ENCODE data around the gene CCDC91. TPM values are rescaled to one million over a fixed set of nuclear protein-coding genes. Genes with fewer than 3 reads are reported as not detected.

The CCDC91 gene
- total and polyA plus RNA-seq, 2 of the 4 experiments (the other 2 are of a cell fraction), result 8.6 to 14.7 TPM

DNA sequence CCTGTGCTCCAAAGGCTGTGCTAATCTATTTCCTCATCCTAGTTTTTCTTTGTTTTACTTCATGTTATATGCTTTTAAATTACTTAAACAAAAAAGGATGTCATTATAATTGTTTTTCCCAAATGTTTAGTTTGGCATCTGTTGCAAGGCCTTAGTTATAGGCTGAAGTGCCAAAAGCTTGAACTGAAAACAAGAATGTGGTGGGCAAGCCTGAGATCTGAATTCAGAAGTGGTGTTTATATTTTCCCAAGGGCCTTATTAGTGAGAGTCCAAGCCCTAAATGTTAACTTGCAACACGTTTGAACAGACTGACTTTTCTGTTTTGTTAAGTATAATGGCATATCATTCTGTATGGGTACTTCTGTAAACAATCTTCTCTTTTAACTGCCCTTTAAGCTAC, 326.8 kb downstream of the CCDC91 start:
- Histone ChIP-seq H2AK5ac (ENCODE audit: low read depth, low read length) (no peak overlapping the region), H3K4me3 (ENCODE audit: insufficient read depth, low read depth, low read length) (no peak overlapping the region), H3K9ac (ENCODE audit: low read depth, low read length) (no peak overlapping the region), H2BK20ac (ENCODE audit: low read depth, low read length) (no peak overlapping the region), H3K23ac (ENCODE audit: low read depth, low read length) (no peak overlapping the region), H2AFZ (replicated peaks; ENCODE audit: low read length, poor library complexity) (no peak overlapping the region), H4K20me1 (ENCODE audit: insufficient read depth, low read length) (no peaks in the 10 kb centered on the region), H2BK5ac (ENCODE audit: low read depth, low read length, poor library complexity, severe bottlenecking) (no peak overlapping the region), H3K79me1 (ENCODE audit: low read depth in 1 of 2, low read length in 2 of 2) (no peaks in the 10 kb centered on the region), H3K36me3 (ENCODE audit: control insufficient read depth, insufficient read depth, low read length) (no peaks in the 10 kb centered on the region), H2BK15ac (ENCODE audit: low read depth, low read length) (no peak overlapping the region), H3K9me3 (ENCODE audit: control insufficient read depth, insufficient read depth, low read length) (no peaks in the 10 kb centered on the region), H3K18ac (ENCODE audit: low read depth, low read length) (no peak overlapping the region), H3K27me3 (ENCODE audit: control insufficient read depth, insufficient read depth, low read length) (no peaks in the 10 kb centered on the region), H3K9me1 (ENCODE audit: insufficient read depth, low read length) (no peaks in the 10 kb centered on the region), H3K27ac (ENCODE audit: insufficient read depth, low read length) (no peak overlapping the region), H2AK9ac (replicated peaks; ENCODE audit: low read depth, low read length, poor library complexity) (no peak overlapping the region), H3K56ac (ENCODE audit: extremely low read depth, insufficient read depth, low read length) (no peak overlapping the region), H3K4me1 (ENCODE audit: control insufficient read depth, insufficient read depth, low read length) (no peaks in the 10 kb centered on the region), H3K4me2 (ENCODE audit: low read depth, low read length) (no peak overlapping the region), H2BK120ac (ENCODE audit: low read depth, low read length) (no peak overlapping the region), H4K8ac (ENCODE audit: low read depth in 2 of 2, low read length in 2 of 2) (no peak overlapping the region), H3K4ac (ENCODE audit: low read depth, low read length) (no peak overlapping the region), H3K14ac (replicated peaks; ENCODE audit: low read depth, low read length) (no peak overlapping the region), H4K5ac (ENCODE audit: low read depth, low read length) (no peak overlapping the region), H4K91ac (ENCODE audit: insufficient read depth, low read depth, low read length) (no peak overlapping the region)
- dilution Hi-C loops (cut with HindIII; ENCODE audit: low sequenced_read_pairs, unreplicated experiment) (no loop called here), in situ Hi-C loops (cut with MboI; ENCODE audit: low sequenced_read_pairs) (no loop called here), intact Hi-C loops (cut with micrococcal nuclease) (no loop called here)
- POLR2A ChIA-PET (ENCODE audit: unreplicated experiment), result no interaction called here
- ATAC-seq (ENCODE audit: low read depth) (peak; percentile 11; the same call in 1 of the 2 replicates), DNase-seq (no peak)
- CTCF ChIA-PET, result interaction anchor here (1.1 kb wide), 1 partner anchor 10 kb away, joined by 3 read pairs; no protein-coding TSS in a partner anchor
- TF ChIP-seq POLR2A (IDR thresholded peaks at IDR 0.05; ENCODE audit: low read depth, low read length), result no peak
- no peak for TF ChIP-seq SMC3 (IDR thresholded peaks at IDR 0.05; ENCODE audit: low read depth, low read length)
- TF ChIP-seq FOS (IDR thresholded peaks at IDR 0.05; ENCODE audit: low read depth, low read length), result no peak
- no peak for TF ChIP-seq BHLHE40 (IDR thresholded peaks at IDR 0.05; ENCODE audit: low read depth, low read length)
- TF ChIP-seq, protein P1, sequence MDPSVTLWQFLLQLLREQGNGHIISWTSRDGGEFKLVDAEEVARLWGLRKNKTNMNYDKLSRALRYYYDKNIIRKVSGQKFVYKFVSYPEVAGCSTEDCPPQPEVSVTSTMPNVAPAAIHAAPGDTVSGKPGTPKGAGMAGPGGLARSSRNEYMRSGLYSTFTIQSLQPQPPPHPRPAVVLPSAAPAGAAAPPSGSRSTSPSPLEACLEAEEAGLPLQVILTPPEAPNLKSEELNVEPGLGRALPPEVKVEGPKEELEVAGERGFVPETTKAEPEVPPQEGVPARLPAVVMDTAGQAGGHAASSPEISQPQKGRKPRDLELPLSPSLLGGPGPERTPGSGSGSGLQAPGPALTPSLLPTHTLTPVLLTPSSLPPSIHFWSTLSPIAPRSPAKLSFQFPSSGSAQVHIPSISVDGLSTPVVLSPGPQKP (IDR thresholded peaks at IDR 0.05; ENCODE audit: borderline replicate concordance, low read depth, low read length), result no peak
- TF ChIP-seq NFE2L2 (IDR thresholded peaks at IDR 0.05; ENCODE audit: low read depth, low read length), result no peak
- TF ChIP-seq MAFK (IDR thresholded peaks at IDR 0.05; ENCODE audit: low read depth, low read length), result no peak
- TF ChIP-seq RAD21 (IDR thresholded peaks at IDR 0.05; ENCODE audit: low read length), result no peak
- TF ChIP-seq RCOR1 (IDR thresholded peaks at IDR 0.05; ENCODE audit: insufficient replicate concordance, low read length), result no peak
- no peak for TF ChIP-seq CHD1 (IDR thresholded peaks at IDR 0.05; ENCODE audit: low read depth, low read length)
- TF ChIP-seq, protein P2, sequence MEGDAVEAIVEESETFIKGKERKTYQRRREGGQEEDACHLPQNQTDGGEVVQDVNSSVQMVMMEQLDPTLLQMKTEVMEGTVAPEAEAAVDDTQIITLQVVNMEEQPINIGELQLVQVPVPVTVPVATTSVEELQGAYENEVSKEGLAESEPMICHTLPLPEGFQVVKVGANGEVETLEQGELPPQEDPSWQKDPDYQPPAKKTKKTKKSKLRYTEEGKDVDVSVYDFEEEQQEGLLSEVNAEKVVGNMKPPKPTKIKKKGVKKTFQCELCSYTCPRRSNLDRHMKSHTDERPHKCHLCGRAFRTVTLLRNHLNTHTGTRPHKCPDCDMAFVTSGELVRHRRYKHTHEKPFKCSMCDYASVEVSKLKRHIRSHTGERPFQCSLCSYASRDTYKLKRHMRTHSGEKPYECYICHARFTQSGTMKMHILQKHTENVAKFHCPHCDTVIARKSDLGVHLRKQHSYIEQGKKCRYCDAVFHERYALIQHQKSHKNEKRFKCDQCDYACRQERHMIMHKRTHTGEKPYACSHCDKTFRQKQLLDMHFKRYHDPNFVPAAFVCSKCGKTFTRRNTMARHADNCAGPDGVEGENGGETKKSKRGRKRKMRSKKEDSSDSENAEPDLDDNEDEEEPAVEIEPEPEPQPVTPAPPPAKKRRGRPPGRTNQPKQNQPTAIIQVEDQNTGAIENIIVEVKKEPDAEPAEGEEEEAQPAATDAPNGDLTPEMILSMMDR (conservative IDR thresholded peaks at IDR 0.05; ENCODE audit: low read depth, low read length), result no peak
- TF ChIP-seq MXI1 (IDR thresholded peaks at IDR 0.05; ENCODE audit: borderline replicate concordance, low read depth, low read length), result no peak
- TF ChIP-seq, protein P3, sequence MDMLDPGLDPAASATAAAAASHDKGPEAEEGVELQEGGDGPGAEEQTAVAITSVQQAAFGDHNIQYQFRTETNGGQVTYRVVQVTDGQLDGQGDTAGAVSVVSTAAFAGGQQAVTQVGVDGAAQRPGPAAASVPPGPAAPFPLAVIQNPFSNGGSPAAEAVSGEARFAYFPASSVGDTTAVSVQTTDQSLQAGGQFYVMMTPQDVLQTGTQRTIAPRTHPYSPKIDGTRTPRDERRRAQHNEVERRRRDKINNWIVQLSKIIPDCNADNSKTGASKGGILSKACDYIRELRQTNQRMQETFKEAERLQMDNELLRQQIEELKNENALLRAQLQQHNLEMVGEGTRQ (IDR thresholded peaks at IDR 0.05; ENCODE audit: low read depth, low read length), result no peak
- no peak for TF ChIP-seq RFX5 (IDR thresholded peaks at IDR 0.05; ENCODE audit: low read depth, low read length)
- TF ChIP-seq MAZ (IDR thresholded peaks at IDR 0.05; ENCODE audit: borderline replicate concordance, low read depth, low read length), result no peak
- no peak for TF ChIP-seq CEBPB (IDR thresholded peaks at IDR 0.05; ENCODE audit: low read depth, low read length)
- BruUV-seq (replicated peaks), result no TSS peak
- no CpG with 5 or more reads among the region's 1 CpG for WGBS, 2 experiments (ENCODE audit: extremely low coverage in 2 of 2, insufficient read length in 1 of 2)

Data from IMR-90 (cell line).